Glutamatergic neuron (in vitro differentiated cells): ENCODE measurements around the gene AK4. TPM values are rescaled to one million over a fixed set of nuclear protein-coding genes. Genes with fewer than 3 reads are reported as not detected.
"Not testable (repeated sequence)": the region's sequence is repeated elsewhere in the genome, so short reads cannot be mapped to it uniquely, and the experiment has no call there.

Experiments
- DNase-seq: peaks from one replicate; pipeline ENCODE4 v3.0.0; 2022
- H3K27ac Mint-ChIP-seq: one replicate; pipeline ENCODE4 v1.8.0; 2020; ENCODE audit warnings: mild to moderate bottlenecking, mixed read lengths, inconsistent platforms; ENCODE audit not compliant: unreplicated experiment
- H3K27me3 Mint-ChIP-seq: one replicate; pipeline ENCODE4 v1.8.0; 2020; ENCODE audit warnings: mild to moderate bottlenecking, moderate library complexity, mixed read lengths, inconsistent platforms; ENCODE audit not compliant: unreplicated experiment
- H3K36me3 Mint-ChIP-seq: one replicate; pipeline ENCODE4 v1.8.0; 2020; ENCODE audit warnings: mild to moderate bottlenecking, mixed read lengths, inconsistent platforms; ENCODE audit not compliant: unreplicated experiment
- H3K4me1 Mint-ChIP-seq: one replicate; pipeline ENCODE4 v1.8.0; 2020; ENCODE audit warnings: mild to moderate bottlenecking, low read depth, mixed read lengths, inconsistent platforms; ENCODE audit not compliant: unreplicated experiment
- H3K4me3 Mint-ChIP-seq: one replicate; pipeline ENCODE4 v1.8.0; 2020; ENCODE audit warnings: mild to moderate bottlenecking, mixed read lengths, inconsistent platforms; ENCODE audit not compliant: unreplicated experiment
- H3K9me3 Mint-ChIP-seq: one replicate; pipeline ENCODE4 v1.8.0; 2020; ENCODE audit warnings: mild to moderate bottlenecking, moderate library complexity, mixed read lengths, inconsistent platforms; ENCODE audit not compliant: unreplicated experiment
- CTCF ChIP-seq: fragments of 200-600 bp; sonication (generic); IDR thresholded peaks from one replicate; pipeline ENCODE4 v1.5.0; 2021; ENCODE audit not compliant: partially characterized antibody, unreplicated experiment
- total RNA-seq: library from RNA; stranded (reverse); fragmentation: NEBNext Ultra II Directional; extraction: Animal tissue kit (Norgen Biotek cat#: 25700); gene quantifications from one replicate; pipeline ENCODE4 v1.2.1, GENCODE V29; 2021; ENCODE audit not compliant: unreplicated experiment

Gene AK4
- total RNA-seq, 1 donor from 2014 or later = 2.6 TPM

GRCh38 chr1:65109487-65109886, 38.5 kb upstream of the AK4 start:
- Mint-ChIP-seq H3K36me3 (peaks cover 5% of the 10 kb centered on the region), H3K9me3 (peaks cover 1% of the 10 kb centered on the region), H3K27me3 (no peaks in the 10 kb centered on the region), H3K27ac (no peak overlapping the region), H3K4me3 (no peak overlapping the region), H3K4me1 (no peaks in the 10 kb centered on the region)
- TF ChIP-seq CTCF = no peak
- no peak for DNase-seq

GRCh38 chr1:65112811-65113210, 35.2 kb upstream of the AK4 start:
- Mint-ChIP-seq H3K27ac (no peak overlapping the region), H3K36me3 (peaks cover 5% of the 10 kb centered on the region)

GRCh38 chr1:65113298-65113697, 34.7 kb upstream of the AK4 start:
- Mint-ChIP-seq H3K4me1 (no peaks in the 10 kb centered on the region), H3K36me3 (peaks cover 5% of the 10 kb centered on the region), H3K9me3 (no peaks in the 10 kb centered on the region), H3K27me3 (no peaks in the 10 kb centered on the region), H3K4me3 (no peak overlapping the region), H3K27ac (no peak overlapping the region)
- no peak for DNase-seq
- TF ChIP-seq CTCF = no peak

More at GRCh38 chr1:65112811-65113210, 35.2 kb upstream of the AK4 start:
- Mint-ChIP-seq H3K4me1 (no peaks in the 10 kb centered on the region), H3K27me3 (no peaks in the 10 kb centered on the region), H3K4me3 (no peak overlapping the region), H3K9me3 (no peaks in the 10 kb centered on the region)
- no peak for DNase-seq
- TF ChIP-seq CTCF = no peak

GRCh38 chr1:65114322-65114721, 33.7 kb upstream of the AK4 start:
- Mint-ChIP-seq H3K36me3 (peaks cover 5% of the 10 kb centered on the region), H3K9me3 (peaks cover 2% of the 10 kb centered on the region), H3K27ac (no peak overlapping the region), H3K4me3 (no peak overlapping the region), H3K4me1 (no peaks in the 10 kb centered on the region), H3K27me3 (no peaks in the 10 kb centered on the region)
- TF ChIP-seq CTCF = no peak
- DNase-seq = no peak

- no peak for TF ChIP-seq CTCF
- Mint-ChIP-seq H3K27ac (no peak overlapping the region), H3K4me1 (no peaks in the 10 kb centered on the region), H3K9me3 (peaks cover 2% of the 10 kb centered on the region), H3K27me3 (no peaks in the 10 kb centered on the region), H3K4me3 (no peak overlapping the region), H3K36me3 (no peaks in the 10 kb centered on the region)
- no peak for DNase-seq
Measured at GRCh38 chr1:65119951-65120350, 28.1 kb upstream of the AK4 start.

- H3K4me3 Mint-ChIP-seq, H3K9me3 Mint-ChIP-seq, H3K4me1 Mint-ChIP-seq, DNase-seq, H3K27me3 Mint-ChIP-seq, H3K36me3 Mint-ChIP-seq, H3K27ac Mint-ChIP-seq: not testable (repeated sequence)
Measured at GRCh38 chr1:65129104-65129503, 18.9 kb upstream of the AK4 start.
